Neuronal stem cell (in vitro differentiated cells): ENCODE measurements around the gene SLC28A1.

Source experiments
- DNase-seq: peaks from one replicate; pipeline ENCODE4 v3.0.0-alpha.2; 2013; ENCODE audit warnings: low spot score
- H2AFZ ChIP-seq: one replicate; pipeline ENCODE4 v1.6.1; 2013; ENCODE audit warnings: mild to moderate bottlenecking, low read length, inconsistent platforms
- H2AK5ac ChIP-seq: 2 replicates; pipeline ENCODE4 v1.6.1; 2013; ENCODE audit warnings: low read depth, mild to moderate bottlenecking, inconsistent platforms, low read length, moderate library complexity, mixed read lengths
- H2BK120ac ChIP-seq: 2 replicates; pipeline ENCODE4 v1.6.1; 2013; ENCODE audit warnings: low read depth, mild to moderate bottlenecking, inconsistent platforms, low read length, moderate library complexity, mixed read lengths
- H2BK12ac ChIP-seq: one replicate; pipeline ENCODE4 v1.6.1; 2013; ENCODE audit warnings: low read length, inconsistent platforms
- H2BK15ac ChIP-seq: 2 replicates; pipeline ENCODE4 v1.6.1; 2013; ENCODE audit warnings: mild to moderate bottlenecking, low read length, inconsistent platforms, mixed read lengths
- H2BK5ac ChIP-seq: one replicate; pipeline ENCODE4 v1.6.1; 2013; ENCODE audit warnings: inconsistent platforms, mild to moderate bottlenecking, low read length, moderate library complexity
- H3K14ac ChIP-seq: one replicate; pipeline ENCODE4 v1.6.1; 2013; ENCODE audit warnings: low read length, inconsistent platforms
- H3K18ac ChIP-seq: 2 replicates; pipeline ENCODE4 v1.6.1; 2013; ENCODE audit warnings: low read length, inconsistent platforms
- H3K23ac ChIP-seq: 2 replicates; pipeline ENCODE4 v1.6.1; 2013; ENCODE audit warnings: low read depth, mild to moderate bottlenecking, mixed read lengths, low read length, inconsistent platforms; ENCODE audit not compliant: poor library complexity
- H3K27ac ChIP-seq: replicated peaks from 3 replicates; pipeline ENCODE4 v1.5.1; 2013; ENCODE audit warnings: low read length, inconsistent platforms
- H3K27me3 ChIP-seq, 3 experiments: 2 replicates each; pipeline ENCODE4 v1.6.1; 2013; ENCODE audit warnings: low read length in 3 of 3, mild to moderate bottlenecking in 2 of 3, inconsistent platforms in 1 of 3, low read depth in 1 of 3, mixed read lengths in 1 of 3, moderate library complexity in 1 of 3; ENCODE audit not compliant: control insufficient read depth in 3 of 3, insufficient read depth in 3 of 3
- H3K36me3 ChIP-seq, 2 donors: replicated peaks in 1 of 2; 2 replicates each; pipeline ENCODE4 v1.6.1; 2013; ENCODE audit warnings: low read length in 2 of 2; ENCODE audit not compliant: control insufficient read depth in 2 of 2, insufficient read depth in 2 of 2
- H3K4ac ChIP-seq: 2 replicates; pipeline ENCODE4 v1.6.1; 2013; ENCODE audit warnings: inconsistent platforms, mild to moderate bottlenecking, low read length, moderate library complexity
- H3K4me1 ChIP-seq, 2 donors: 1 replicate in 1 of 2; 2 replicates in 1 of 2; pipeline ENCODE4 v1.6.1; 2013; ENCODE audit warnings: low read length in 2 of 2, low read depth in 1 of 2; ENCODE audit not compliant: control insufficient read depth in 2 of 2, insufficient read depth in 1 of 2
- H3K4me2 ChIP-seq: one replicate; pipeline ENCODE4 v1.6.1; 2013; ENCODE audit warnings: mild to moderate bottlenecking, low read length, inconsistent platforms; ENCODE audit not compliant: insufficient read depth, poor library complexity, severe bottlenecking
- H3K4me3 ChIP-seq, 2 donors: 2 replicates each; pipeline ENCODE4 v1.5.1; 2013; ENCODE audit warnings: low read length in 2 of 2, mild to moderate bottlenecking in 2 of 2, inconsistent platforms in 1 of 2, moderate library complexity in 1 of 2
- H3K79me1 ChIP-seq: one replicate; pipeline ENCODE4 v1.6.1; 2013; ENCODE audit warnings: low read depth, mild to moderate bottlenecking, inconsistent platforms, low read length, moderate library complexity
- H3K9ac ChIP-seq: one replicate; pipeline ENCODE4 v1.6.1; 2013; ENCODE audit warnings: mild to moderate bottlenecking, low read depth, low read length, inconsistent platforms; ENCODE audit not compliant: poor library complexity
- H3K9me3 ChIP-seq, 2 donors: replicated peaks in 1 of 2; 2 replicates each; pipeline versions ENCODE3 to v1.6.1; 2013; ENCODE audit warnings: low read length in 2 of 2, mild to moderate bottlenecking in 2 of 2, inconsistent platforms in 1 of 2, low read depth in 1 of 2, mixed read lengths in 1 of 2, moderate library complexity in 1 of 2; ENCODE audit not compliant: control insufficient read depth in 2 of 2, insufficient read depth in 1 of 2
- H4K8ac ChIP-seq: one replicate; pipeline ENCODE4 v1.6.1; 2013; ENCODE audit warnings: low read depth, mild to moderate bottlenecking, inconsistent platforms, low read length, moderate library complexity
- H4K91ac ChIP-seq: one replicate; pipeline ENCODE4 v1.6.1; 2013; ENCODE audit warnings: low read length, low read depth, mild to moderate bottlenecking, inconsistent platforms; ENCODE audit not compliant: poor library complexity
- WGBS, 2 donors: extraction: QIAGEN DNeasy Blood & Tissue Kit; methylation state at CpG; one replicate each; pipeline ENCODE4 v1.1.7; 2013; ENCODE audit warnings: missing lambda C conversion rate in 2 of 2, mixed read lengths in 1 of 2; ENCODE audit not compliant: insufficient read length in 2 of 2, insufficient replicate concordance in 1 of 2; ENCODE audit errors: extremely low coverage in 2 of 2; 5-methylcytosine and 5-hydroxymethylcytosine counted together

SLC28A1 gene

GRCh38 chr15:84909029-84909428 lies 24.6 kb downstream of the SLC28A1 start:
- Histone ChIP-seq H2BK12ac (no peak overlapping the region), H3K9ac (no peak overlapping the region), H3K18ac (no peak overlapping the region), H2BK15ac (no peak overlapping the region), H3K9me3 (no peaks in the 10 kb centered on the region), H2AK5ac (no peak overlapping the region), H3K4me3 (no peak overlapping the region), H4K91ac (no peak overlapping the region), H3K79me1 (no peaks in the 10 kb centered on the region), H3K23ac (no peak overlapping the region), H3K27me3 (peaks cover 0 to 5% (median 0%) of the 10 kb centered on the region in 3 experiments), H3K36me3 (no peaks in the 10 kb centered on the region), H3K4ac (no peak overlapping the region), H3K14ac (no peak overlapping the region), H3K27ac (no peak overlapping the region), H4K8ac (no peak overlapping the region), H3K4me2 (no peak overlapping the region), H2BK120ac (no peak overlapping the region), H2BK5ac (no peak overlapping the region), H3K4me1 (no peaks in the 10 kb centered on the region), H2AFZ (no peak overlapping the region)
- no peak for DNase-seq
- whole genome bisulfite sequencing, 2 donors = no CpG with 5 or more reads among the region's 3 CpGs

GRCh38 chr15:84909782-84910181 lies 25.3 kb downstream of the SLC28A1 start:
- Histone ChIP-seq H4K8ac (no peak overlapping the region), H3K18ac (no peak overlapping the region), H3K14ac (no peak overlapping the region), H3K9ac (no peak overlapping the region), H3K27ac (no peak overlapping the region), H2BK5ac (no peak overlapping the region), H3K4me1 (no peaks in the 10 kb centered on the region), H3K36me3 (no peaks in the 10 kb centered on the region), H2BK12ac (no peak overlapping the region), H3K23ac (no peak overlapping the region), H2AK5ac (no peak overlapping the region), H3K27me3 (peaks cover 0 to 5% (median 0%) of the 10 kb centered on the region in 3 experiments), H3K79me1 (no peaks in the 10 kb centered on the region), H3K4me3 (no peak overlapping the region), H4K91ac (no peak overlapping the region), H2BK120ac (no peak overlapping the region), H2AFZ (no peak overlapping the region), H3K4ac (no peak overlapping the region), H3K4me2 (no peak overlapping the region), H3K9me3 (no peaks in the 10 kb centered on the region), H2BK15ac (no peak overlapping the region)
- no CpG with 5 or more reads among the region's 4 CpGs for WGBS, 2 donors
- DNase-seq = no peak

GRCh38 chr15:84910928-84911623 lies 26.6 kb downstream of the SLC28A1 start:
- H3K4me3 ChIP-seq = no peak overlapping the region
- H2AFZ ChIP-seq = no peak overlapping the region
- H3K4me2 ChIP-seq = no peak overlapping the region
- no peak overlapping the region for H3K4ac ChIP-seq
- H2BK15ac ChIP-seq = no peak overlapping the region
- no peak for DNase-seq
- H3K79me1 ChIP-seq = no peaks in the 10 kb centered on the region
- no peaks in the 10 kb centered on the region for H3K36me3 ChIP-seq
- H3K4me1 ChIP-seq = no peaks in the 10 kb centered on the region
- H3K18ac ChIP-seq = no peak overlapping the region
- H4K91ac ChIP-seq = no peak overlapping the region
- no peak overlapping the region for H4K8ac ChIP-seq
- H3K9me3 ChIP-seq = no peaks in the 10 kb centered on the region
- H2BK5ac ChIP-seq = no peak overlapping the region
- H3K27me3 ChIP-seq = peaks cover 0 to 5% (median 0%) of the 10 kb centered on the region in 3 experiments
- H2BK12ac ChIP-seq = no peak overlapping the region
- no peak overlapping the region for H3K9ac ChIP-seq
- H2BK120ac ChIP-seq = no peak overlapping the region
- H3K14ac ChIP-seq = no peak overlapping the region
- H3K27ac ChIP-seq = no peak overlapping the region
- no peak overlapping the region for H2AK5ac ChIP-seq
- no peak overlapping the region for H3K23ac ChIP-seq
- no CpG with 5 or more reads among the region's 17 CpGs for WGBS, 2 donors

- Histone ChIP-seq H2AK5ac (no peak overlapping the region), H3K27me3 (peaks cover 0 to 5% (median 0%) of the 10 kb centered on the region in 3 experiments), H3K79me1 (no peaks in the 10 kb centered on the region), H2BK15ac (no peak overlapping the region), H2BK120ac (no peak overlapping the region), H3K4ac (no peak overlapping the region), H2BK12ac (no peak overlapping the region), H2BK5ac (no peak overlapping the region), H3K4me2 (no peak overlapping the region), H3K36me3 (no peaks in the 10 kb centered on the region), H3K14ac (no peak overlapping the region), H3K18ac (no peak overlapping the region), H4K91ac (no peak overlapping the region), H3K4me1 (no peaks in the 10 kb centered on the region), H3K9ac (no peak overlapping the region), H3K23ac (no peak overlapping the region), H4K8ac (no peak overlapping the region), H3K4me3 (no peak overlapping the region), H3K27ac (no peak overlapping the region), H2AFZ (no peak overlapping the region), H3K9me3 (no peaks in the 10 kb centered on the region)
- WGBS, 2 donors = no CpG with 5 or more reads among the region's 6 CpGs
- no peak for DNase-seq
Observed at GRCh38 chr15:84911879-84912660, 27.6 kb downstream of the SLC28A1 start.
